Ovary (tissue), 3 donors: ENCODE results near the gene PLCB4.

ENCODE experiments used
- EP300 ChIP-seq: sonication (generic); formaldehyde crosslinking; IDR thresholded peaks from one replicate; pipeline ENCODE4 v1.6.1; 2017; ENCODE audit warnings: antibody characterized with exemption
- POLR2A ChIP-seq: fragments of 450-650 bp; IDR thresholded peaks from one replicate; pipeline ENCODE4 v1.6.1; 2017; ENCODE audit warnings: antibody characterized with exemption, mild to moderate bottlenecking, moderate library complexity
- TF ChIP-seq, protein P1 (sequence below), 3 donors: fragments of 450-650 bp in 2 of 3; fragments of 200-600 bp in 1 of 3; IDR thresholded peaks; one replicate each; pipeline versions ENCODE4 v1.5.1 to v1.8.0; 2016 to 2022; ENCODE audit warnings: antibody characterized with exemption in 3 of 3, mild to moderate bottlenecking in 1 of 3
- donor health status: DM: no; HTN: no; CAD: no.

DNA sequence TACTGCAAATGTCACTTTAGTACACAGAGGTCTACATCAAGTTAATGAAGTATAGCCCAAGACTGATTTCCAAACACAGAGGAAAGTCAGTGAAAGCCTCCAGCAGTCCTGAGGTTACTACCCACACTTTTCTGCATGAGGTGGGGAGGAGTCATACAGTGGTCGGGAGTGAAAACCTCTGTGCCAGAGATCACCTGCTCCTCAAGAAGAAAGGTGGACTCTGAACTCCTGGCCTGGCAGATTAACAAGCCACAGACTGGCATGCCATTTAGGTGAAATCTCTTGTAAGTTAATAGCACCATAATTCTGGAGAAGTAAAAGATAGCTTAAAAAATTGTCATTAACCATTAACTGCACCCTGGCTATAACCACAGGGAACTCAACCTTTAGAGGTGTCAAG, 320.5 kb downstream of the PLCB4 start:
- TF ChIP-seq, protein P1, sequence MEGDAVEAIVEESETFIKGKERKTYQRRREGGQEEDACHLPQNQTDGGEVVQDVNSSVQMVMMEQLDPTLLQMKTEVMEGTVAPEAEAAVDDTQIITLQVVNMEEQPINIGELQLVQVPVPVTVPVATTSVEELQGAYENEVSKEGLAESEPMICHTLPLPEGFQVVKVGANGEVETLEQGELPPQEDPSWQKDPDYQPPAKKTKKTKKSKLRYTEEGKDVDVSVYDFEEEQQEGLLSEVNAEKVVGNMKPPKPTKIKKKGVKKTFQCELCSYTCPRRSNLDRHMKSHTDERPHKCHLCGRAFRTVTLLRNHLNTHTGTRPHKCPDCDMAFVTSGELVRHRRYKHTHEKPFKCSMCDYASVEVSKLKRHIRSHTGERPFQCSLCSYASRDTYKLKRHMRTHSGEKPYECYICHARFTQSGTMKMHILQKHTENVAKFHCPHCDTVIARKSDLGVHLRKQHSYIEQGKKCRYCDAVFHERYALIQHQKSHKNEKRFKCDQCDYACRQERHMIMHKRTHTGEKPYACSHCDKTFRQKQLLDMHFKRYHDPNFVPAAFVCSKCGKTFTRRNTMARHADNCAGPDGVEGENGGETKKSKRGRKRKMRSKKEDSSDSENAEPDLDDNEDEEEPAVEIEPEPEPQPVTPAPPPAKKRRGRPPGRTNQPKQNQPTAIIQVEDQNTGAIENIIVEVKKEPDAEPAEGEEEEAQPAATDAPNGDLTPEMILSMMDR (IDR thresholded peaks at IDR 0.05): no peak
- no peak for TF ChIP-seq POLR2A
- no peak for TF ChIP-seq EP300
